Endothelial cell of umbilical vein (primary cell): Measurements from ENCODE around the gene BAG5.

ENCODE experiments used
- CTCF ChIP-seq, 2 donors: IDR thresholded peaks; 1 replicate in 1 of 2; 2 replicates in 1 of 2; pipeline ENCODE4 v1.5.1; 2011; ENCODE audit warnings: low read length in 2 of 2, mild to moderate bottlenecking in 2 of 2, moderate library complexity in 2 of 2, control low read depth in 1 of 2, inconsistent platforms in 1 of 2, low read depth in 1 of 2; ENCODE audit not compliant: insufficient read depth in 1 of 2; ENCODE audit errors: extremely low read depth in 1 of 2
- POLR2A ChIP-seq: IDR thresholded peaks from 2 replicates; pipeline ENCODE4 v1.6.1; 2012; ENCODE audit warnings: low read depth, mild to moderate bottlenecking, control low read depth, low read length
- POLR2AphosphoS5 ChIP-seq: IDR thresholded peaks from 2 replicates; pipeline ENCODE4 v1.6.1; 2012; ENCODE audit warnings: low read depth, mild to moderate bottlenecking, control low read depth, low read length, moderate library complexity; ENCODE audit not compliant: insufficient read depth

GRCh38 chr14:103581954-103582703 is 19.7 kb upstream of the BAG5 start:
- TF ChIP-seq CTCF (IDR thresholded peaks at IDR 0.05; ENCODE audit: extremely low read depth in 1 of 2, insufficient read depth in 1 of 2, low read depth in 1 of 2, low read length in 2 of 2) (no peak), POLR2A (no peak), POLR2AphosphoS5 (no peak)
